GM12878 (cell line): ENCODE data around the gene FGF14.

Source experiments
- CTCF ChIP-seq, 3 experiments: IDR thresholded peaks in 2 of 3; conservative IDR thresholded peaks in 1 of 3; 2 replicates each; pipeline ENCODE4 v1.5.1; 2011; ENCODE audit warnings: low read depth in 3 of 3, low read length in 3 of 3, mild to moderate bottlenecking in 3 of 3, control low read depth in 2 of 3, moderate library complexity in 2 of 3, inconsistent platforms in 1 of 3, mixed read lengths in 1 of 3; ENCODE audit not compliant: control insufficient read depth in 2 of 3, insufficient read depth in 1 of 3; ENCODE audit errors: extremely low read depth in 1 of 3
- SIN3A ChIP-seq: IDR thresholded peaks from 2 replicates; pipeline ENCODE4 v1.6.1; 2012; ENCODE audit warnings: low read depth, low read length, improper control_type of control experiment
- ZNF24 ChIP-seq: fragments of 450-650 bp; IDR thresholded peaks from 2 replicates; pipeline ENCODE4 v1.6.1; 2017; ENCODE audit warnings: antibody characterized with exemption, mild to moderate bottlenecking

GRCh38 chr13:101979825-101980224 lies 422.0 kb downstream of the FGF14 start:
- TF ChIP-seq CTCF (IDR thresholded peaks at IDR 0.05 in 2 of 3, conservative IDR thresholded peaks at IDR 0.05 in 1 of 3; ENCODE audit: control insufficient read depth in 2 of 3, extremely low read depth in 1 of 3, insufficient read depth in 1 of 3, low read depth in 3 of 3, low read length in 3 of 3), result no peak
- no peak for TF ChIP-seq ZNF24
- TF ChIP-seq SIN3A, result no peak
